Fibroblast of pulmonary artery (primary cell): Measurements from ENCODE around the gene TRMT61A.
A peak's percentile ranks its signal among the peaks of the same experiment; 100 is the strongest.

Experiments
- DNase-seq: peaks from one replicate; pipeline ENCODE4 v3.0.0-alpha.2; 2010; ENCODE audit warnings: low read depth
- H3K4me3 ChIP-seq: replicated peaks from 2 replicates; pipeline ENCODE4 v1.5.1; 2011; ENCODE audit warnings: low read depth, mild to moderate bottlenecking, control low read depth, low read length, moderate library complexity
- CTCF ChIP-seq: IDR thresholded peaks from 2 replicates; pipeline ENCODE4 v1.5.1; 2011; ENCODE audit warnings: mild to moderate bottlenecking, control low read depth, low read length, inconsistent platforms; ENCODE audit errors: missing control alignments

The TRMT61A gene

GRCh38 chr14:103491691-103492090, 37.3 kb upstream of the TRMT61A start:
- no peak overlapping the region for H3K4me3 ChIP-seq
- TF ChIP-seq CTCF: no peak
- DNase-seq: no peak

- H3K4me3 ChIP-seq: no peak overlapping the region
- no peak for TF ChIP-seq CTCF
- DNase-seq: no peak
Observed at GRCh38 chr14:103492156-103492925, 36.7 kb upstream of the TRMT61A start.

GRCh38 chr14:103495854-103496253, 33.1 kb upstream of the TRMT61A start:
- DNase-seq: no peak
- no peak overlapping the region for H3K4me3 ChIP-seq
- TF ChIP-seq CTCF: no peak

- TF ChIP-seq CTCF: no peak
- DNase-seq: no peak
- H3K4me3 ChIP-seq: no peak overlapping the region
Observed at GRCh38 chr14:103496776-103497175, 32.2 kb upstream of the TRMT61A start.

GRCh38 chr14:103499709-103500108, 29.3 kb upstream of the TRMT61A start:
- no peak overlapping the region for H3K4me3 ChIP-seq
- no peak for DNase-seq
- no peak for TF ChIP-seq CTCF

- peak; percentile 97 for TF ChIP-seq CTCF
- peak; percentile 89 for DNase-seq
- no peak overlapping the region for H3K4me3 ChIP-seq
Observed at GRCh38 chr14:103500148-103500990, 28.6 kb upstream of the TRMT61A start.
